ENCODE results near the gene P4HA2.

P4HA2 gene

DNA sequence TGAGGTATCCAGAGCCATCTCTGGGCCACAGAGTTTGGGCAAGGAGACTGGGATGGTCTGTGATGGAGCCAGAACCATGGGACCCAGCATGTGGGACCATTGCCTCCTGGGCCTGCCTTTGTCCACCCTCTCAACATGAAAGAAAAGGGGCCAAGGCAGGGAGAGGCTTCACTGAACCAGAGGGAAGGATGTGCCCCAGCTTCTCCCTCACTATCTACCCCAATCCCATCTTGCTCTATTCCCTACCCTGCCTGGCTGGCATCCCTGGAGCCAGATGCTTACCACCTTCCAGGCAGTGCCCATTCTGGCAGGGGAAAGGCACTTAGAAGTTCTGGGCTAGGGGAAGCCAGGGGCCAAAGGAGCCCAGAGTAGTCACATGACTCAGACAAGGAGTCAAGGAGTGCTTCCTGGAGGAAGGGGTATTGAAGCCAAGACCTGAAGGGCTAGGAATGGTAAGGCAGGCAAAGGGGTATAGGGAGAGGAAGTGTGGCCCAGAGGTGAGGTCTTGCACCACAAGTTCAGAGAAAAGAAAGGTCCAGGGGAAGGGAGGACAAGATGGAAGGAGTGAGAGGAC, 39.6 kb upstream of the P4HA2 start:
- no peak overlapping the region for H3K4me3 ChIP-seq (ENCODE audit: low read depth, low read length)
- no peak for DNase-seq (ENCODE audit: low read depth)
- TF ChIP-seq, protein P1, sequence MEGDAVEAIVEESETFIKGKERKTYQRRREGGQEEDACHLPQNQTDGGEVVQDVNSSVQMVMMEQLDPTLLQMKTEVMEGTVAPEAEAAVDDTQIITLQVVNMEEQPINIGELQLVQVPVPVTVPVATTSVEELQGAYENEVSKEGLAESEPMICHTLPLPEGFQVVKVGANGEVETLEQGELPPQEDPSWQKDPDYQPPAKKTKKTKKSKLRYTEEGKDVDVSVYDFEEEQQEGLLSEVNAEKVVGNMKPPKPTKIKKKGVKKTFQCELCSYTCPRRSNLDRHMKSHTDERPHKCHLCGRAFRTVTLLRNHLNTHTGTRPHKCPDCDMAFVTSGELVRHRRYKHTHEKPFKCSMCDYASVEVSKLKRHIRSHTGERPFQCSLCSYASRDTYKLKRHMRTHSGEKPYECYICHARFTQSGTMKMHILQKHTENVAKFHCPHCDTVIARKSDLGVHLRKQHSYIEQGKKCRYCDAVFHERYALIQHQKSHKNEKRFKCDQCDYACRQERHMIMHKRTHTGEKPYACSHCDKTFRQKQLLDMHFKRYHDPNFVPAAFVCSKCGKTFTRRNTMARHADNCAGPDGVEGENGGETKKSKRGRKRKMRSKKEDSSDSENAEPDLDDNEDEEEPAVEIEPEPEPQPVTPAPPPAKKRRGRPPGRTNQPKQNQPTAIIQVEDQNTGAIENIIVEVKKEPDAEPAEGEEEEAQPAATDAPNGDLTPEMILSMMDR (IDR thresholded peaks at IDR 0.05; ENCODE audit: low read depth, low read length, missing control alignments), result no peak

DNA sequence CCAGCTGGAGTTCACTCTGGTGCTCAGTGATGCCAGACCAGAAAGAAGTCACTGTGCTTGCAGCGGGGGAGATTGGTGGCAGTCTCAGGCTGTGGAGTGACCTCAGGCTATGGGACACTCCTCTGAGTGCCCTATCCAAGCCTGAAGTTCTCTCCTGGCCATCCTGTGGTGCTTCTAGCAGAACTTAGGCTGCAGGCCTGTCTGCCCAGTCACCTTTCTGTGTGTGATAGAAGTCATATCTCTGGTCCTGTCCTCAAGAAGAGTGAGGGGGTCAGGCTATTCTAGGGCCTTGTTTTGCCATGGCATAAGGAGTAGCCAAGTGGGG, 39.1 kb upstream of the P4HA2 start:
- TF ChIP-seq, protein P1 (IDR thresholded peaks at IDR 0.05; ENCODE audit: low read depth, low read length, missing control alignments), result no peak
- no peak overlapping the region for H3K4me3 ChIP-seq (ENCODE audit: low read depth, low read length)
- DNase-seq (ENCODE audit: low read depth), result no peak

DNA sequence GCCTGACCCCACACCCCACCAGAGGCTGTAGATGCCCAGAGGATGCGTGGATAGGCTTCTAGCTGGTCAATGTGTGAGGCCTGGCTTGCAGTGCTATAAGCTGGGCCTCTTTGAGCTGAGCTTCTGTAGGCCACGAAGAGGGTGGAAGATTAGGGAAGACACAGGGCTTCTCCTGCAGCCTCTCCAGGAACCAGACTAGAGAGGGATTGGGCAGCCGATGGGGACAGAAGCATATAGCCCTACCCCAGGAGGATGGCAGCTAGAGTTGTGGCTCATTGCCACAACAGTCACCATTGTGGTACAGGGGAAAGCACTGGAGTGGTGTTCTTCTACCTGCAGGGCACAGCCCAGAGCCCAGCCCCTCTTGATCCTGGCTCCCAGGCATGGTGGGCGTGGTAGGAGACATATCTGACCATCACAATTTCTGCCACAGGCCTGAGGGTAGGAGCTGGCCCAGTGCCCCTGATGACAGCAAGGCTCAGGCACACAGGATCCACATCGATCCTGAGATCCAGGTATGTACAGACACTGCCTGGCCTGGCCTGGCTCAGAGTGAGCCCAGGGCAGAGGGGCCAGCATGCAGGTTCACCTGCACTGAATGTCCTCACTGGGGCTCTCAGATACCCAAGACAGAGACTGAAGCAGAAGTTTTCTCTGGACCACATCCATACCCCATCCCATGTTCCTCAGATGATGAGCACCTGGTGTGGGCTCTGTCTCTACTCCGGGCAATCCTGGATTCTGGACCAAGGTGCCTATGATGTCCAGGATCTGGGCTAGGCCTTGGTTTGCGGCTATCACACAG, 38.6 kb upstream of the P4HA2 start:
- no peak for DNase-seq (ENCODE audit: low read depth)
- no peak overlapping the region for H3K4me3 ChIP-seq (ENCODE audit: low read depth, low read length)
- TF ChIP-seq, protein P1 (IDR thresholded peaks at IDR 0.05; ENCODE audit: low read depth, low read length, missing control alignments), result no peak

DNA sequence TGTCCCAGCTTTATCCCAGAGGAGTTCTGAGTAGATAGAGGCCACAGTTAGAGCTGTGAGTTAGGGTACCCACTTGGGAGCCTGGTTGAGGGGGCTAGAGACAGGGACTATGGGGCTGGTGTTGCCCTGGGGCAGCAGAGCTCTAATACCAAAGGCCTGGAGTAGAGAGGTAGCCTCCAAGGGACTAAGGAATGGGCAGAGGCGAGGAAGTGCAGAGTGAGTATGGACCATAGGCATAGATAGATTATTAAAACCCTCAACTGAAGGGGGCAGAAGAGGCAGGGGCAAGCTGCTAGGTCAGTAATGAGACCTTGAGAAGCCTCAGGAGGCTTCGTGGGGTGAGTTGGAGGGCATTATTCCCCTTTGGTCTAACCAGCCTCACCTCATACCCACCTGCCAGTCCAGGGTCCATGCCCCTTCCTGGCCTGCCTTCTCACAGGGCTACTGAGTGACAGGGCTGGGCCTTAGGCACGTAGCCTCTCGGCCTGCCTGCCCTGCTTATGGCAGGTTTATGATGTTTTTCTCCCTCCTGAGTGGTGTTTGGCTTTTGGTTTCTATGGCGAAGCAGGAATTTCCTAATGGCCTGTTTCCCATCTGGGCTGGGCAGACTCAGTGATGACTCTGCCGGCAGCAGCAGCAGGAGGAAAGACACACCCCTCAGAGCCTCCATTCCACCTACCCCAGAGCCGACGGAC, 37.8 kb upstream of the P4HA2 start:
- no peak for DNase-seq (ENCODE audit: low read depth)
- H3K4me3 ChIP-seq (ENCODE audit: low read depth, low read length), result no peak overlapping the region
- TF ChIP-seq, protein P1 (IDR thresholded peaks at IDR 0.05; ENCODE audit: low read depth, low read length, missing control alignments), result no peak

DNA sequence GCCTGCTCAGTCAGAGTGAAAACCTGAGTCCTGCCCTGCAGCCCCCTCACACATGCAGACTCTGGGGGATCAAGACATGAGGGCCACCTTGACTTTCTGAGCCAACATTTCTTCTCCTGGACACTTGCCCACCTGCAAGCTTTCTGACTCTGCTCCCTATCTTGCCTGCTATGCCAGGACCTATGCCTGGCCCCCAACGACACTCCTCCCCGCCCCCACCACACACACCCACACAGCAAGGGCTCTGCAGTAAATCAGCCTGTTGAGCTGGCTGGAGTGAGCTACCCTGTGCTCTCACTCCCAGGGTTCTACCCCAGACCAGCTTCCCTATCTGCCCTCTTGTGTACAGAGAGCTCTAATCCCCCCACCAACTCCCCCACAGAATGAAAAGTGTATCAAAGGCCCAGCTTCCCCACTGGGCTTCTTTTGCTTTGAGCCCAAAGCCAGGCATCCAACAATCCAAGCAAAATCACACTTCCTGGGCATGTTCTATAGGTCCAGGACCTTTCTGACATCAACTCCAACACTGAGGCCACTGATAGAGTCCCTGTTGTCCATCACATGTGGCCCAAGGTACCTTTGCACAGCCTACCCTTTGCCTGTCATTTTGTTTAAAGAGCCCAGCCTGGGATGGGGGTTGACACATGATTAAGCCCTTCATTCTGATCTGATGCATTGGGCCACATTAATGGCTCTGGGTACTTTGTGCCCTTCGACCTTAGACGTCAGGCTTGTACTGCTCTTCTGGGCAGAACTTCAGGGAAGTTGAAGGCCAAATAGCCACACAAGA, 37.1 kb upstream of the P4HA2 start:
- TF ChIP-seq, protein P1 (IDR thresholded peaks at IDR 0.05; ENCODE audit: low read depth, low read length, missing control alignments), result no peak
- no peak for DNase-seq (ENCODE audit: low read depth)
- no peak overlapping the region for H3K4me3 ChIP-seq (ENCODE audit: low read depth, low read length)

DNA sequence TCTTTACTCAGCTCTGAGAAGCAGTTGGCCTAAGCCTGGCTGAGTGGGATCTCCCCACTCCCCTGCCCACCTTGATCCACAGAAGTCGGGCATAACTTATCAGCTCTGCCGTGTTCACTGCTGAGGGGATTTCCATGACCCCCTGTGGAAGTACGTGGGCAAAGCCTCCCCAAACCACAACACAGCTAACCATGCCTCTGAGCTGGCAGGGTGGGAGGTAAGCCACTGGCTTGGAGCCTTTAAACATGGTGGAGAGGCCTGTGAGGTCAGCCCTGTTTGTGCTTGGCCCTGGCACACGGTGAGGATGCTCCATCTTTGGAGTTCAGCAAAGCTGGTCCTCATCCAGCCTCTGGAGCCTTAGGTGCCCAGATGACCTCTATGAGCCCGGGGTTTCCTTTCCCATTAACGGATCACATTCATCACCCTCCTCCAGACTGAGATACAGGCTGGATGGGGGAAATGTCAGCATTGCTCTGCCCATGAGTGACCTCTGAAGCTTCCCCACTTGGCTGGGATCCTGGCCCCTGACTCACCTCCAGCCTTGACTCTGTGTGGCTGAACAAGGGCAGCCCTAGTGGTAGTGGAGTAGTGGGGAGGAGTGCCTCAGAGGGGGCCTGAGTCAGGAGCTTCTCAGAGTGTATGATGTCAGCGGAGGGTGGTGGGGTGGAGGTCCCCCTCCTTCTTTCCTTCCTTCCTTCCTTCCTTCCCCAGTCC, 36.1 kb upstream of the P4HA2 start:
- TF ChIP-seq, protein P1 (IDR thresholded peaks at IDR 0.05; ENCODE audit: low read depth, low read length, missing control alignments), result no peak
- no peak overlapping the region for H3K4me3 ChIP-seq (ENCODE audit: low read depth, low read length)
- no peak for DNase-seq (ENCODE audit: low read depth)
